Suppressor macrophage treated with lipopolysaccharide for 1 hour (primary cell): ENCODE measurements around the gene KLK11.
A peak's percentile ranks its signal among the peaks of the same experiment; 100 is the strongest.
"Not testable (repeated sequence)": the region's sequence is repeated elsewhere in the genome, so short reads cannot be mapped to it uniquely, and the experiment has no call there.

ENCODE experiments used
- DNase-seq, 3 donors: peaks; one replicate each; pipeline ENCODE4 v3.0.0-alpha.2; 2020 to 2022

KLK11 gene

DNA sequence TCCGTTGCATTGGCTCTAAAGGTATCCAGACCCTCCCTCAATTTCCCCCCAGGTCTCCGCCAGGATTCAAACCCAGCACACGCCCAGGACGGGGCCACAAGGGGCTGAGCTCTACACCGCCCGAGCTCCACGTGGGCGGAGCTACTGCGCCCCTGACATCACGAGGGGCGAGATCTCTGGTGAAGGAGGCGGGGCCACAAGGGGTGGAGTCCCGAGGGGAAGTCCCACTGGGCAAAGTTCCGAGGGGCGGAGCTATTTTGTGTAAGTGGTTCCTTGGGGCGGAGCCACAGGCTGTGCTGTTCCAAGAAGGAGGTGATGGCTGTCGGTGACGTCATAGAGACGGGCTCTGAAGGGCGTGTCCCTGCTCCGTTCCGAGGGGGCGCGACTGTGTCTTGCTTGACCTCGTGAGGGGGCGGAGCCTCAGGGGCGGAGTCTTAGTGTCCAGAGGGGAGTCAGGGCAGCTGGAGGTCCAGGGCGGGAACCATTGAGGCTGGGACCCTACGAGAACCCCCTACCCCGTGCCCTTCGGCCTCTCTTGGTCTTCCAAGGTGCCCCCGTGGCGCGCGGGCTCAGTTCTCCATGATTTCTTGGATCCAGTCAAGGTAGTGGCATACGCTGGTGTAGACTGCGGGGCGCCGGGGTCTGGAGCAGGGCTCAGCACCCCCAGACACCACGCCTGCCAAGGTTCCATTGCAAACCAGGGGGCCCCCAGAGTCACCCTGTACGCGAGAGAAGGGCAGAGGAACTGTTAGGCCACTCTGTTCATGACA is 23.7 kb downstream of the KLK11 start:
- DNase-seq = peak; percentile 34 to 68 (median 59)

- DNase-seq = no peak
These were observed 24.3 kb downstream of the KLK11 start for GRCh38 chr19:51002089-51002532.

GRCh38 chr19:51001515-51001914 is 24.9 kb downstream of the KLK11 start, which contains the start of gene KLK8:
Gene KLK8 (minus strand): TSS chr19:51001604. CDS start chr19:51001167, 437 bp downstream.
- no peak for DNase-seq

GRCh38 chr19:51000981-51001380 is 25.4 kb downstream of the KLK11 start:
- DNase-seq = no peak

DNA sequence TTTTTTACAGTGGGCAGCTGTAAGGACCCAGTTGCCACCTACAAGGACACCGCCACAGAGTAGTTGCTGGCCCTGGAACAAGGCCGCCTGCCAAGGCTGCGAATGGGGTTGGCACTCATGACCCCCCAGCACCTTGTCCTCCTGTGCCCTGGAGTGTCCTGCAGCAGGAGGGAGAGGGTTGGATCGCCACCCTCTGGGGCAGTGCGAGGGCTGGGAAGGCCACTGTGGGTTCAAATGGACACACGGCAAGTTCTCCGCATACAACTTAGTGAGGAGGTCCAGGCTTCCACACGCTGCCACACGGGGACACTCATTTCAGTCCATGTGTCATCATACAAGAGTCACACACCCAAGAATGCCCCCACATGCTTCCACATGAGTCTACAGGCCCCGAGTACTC is 26.0 kb downstream of the KLK11 start:
- DNase-seq = no peak

- DNase-seq = no peak
These were observed 27.7 kb downstream of the KLK11 start for GRCh38 chr19:50998686-50999085.

GRCh38 chr19:50998061-50998460 is 28.4 kb downstream of the KLK11 start:
- no peak for DNase-seq

- no peak for DNase-seq
These were observed 32.3 kb downstream of the KLK11 start for GRCh38 chr19:50994129-50994528.

GRCh38 chr19:50992666-50993035 is 33.8 kb downstream of the KLK11 start:
- DNase-seq = no peak

DNA sequence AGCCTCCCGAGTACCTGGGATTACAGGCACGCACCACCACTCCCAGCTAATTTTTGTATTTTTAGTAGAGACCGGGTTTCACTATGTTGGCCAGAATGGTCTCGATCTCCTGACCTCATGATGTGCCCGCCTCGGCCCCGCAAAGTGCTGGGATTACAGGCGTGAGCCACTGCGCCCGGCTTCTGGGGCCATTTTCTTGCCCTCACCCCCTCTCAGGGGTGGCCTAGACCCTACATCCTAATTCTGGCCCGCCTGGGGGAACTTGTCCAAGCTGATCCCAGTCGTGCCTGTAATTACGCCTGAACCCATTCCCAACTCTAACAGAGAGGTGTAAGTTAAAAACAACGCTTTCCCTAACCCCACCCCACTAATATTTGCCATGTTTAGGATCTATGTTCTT is 42.0 kb downstream of the KLK11 start:
- not testable (repeated sequence) for DNase-seq

GRCh38 chr19:50983625-50984292 is 42.7 kb downstream of the KLK11 start, which contains the start of gene KLK7:
Gene KLK7 (minus strand): TSS chr19:50983917. CDS start chr19:50982399, 1,518 bp downstream.
- no peak for DNase-seq

- no peak for DNase-seq
These were observed 44.2 kb downstream of the KLK11 start for GRCh38 chr19:50982186-50982585.

GRCh38 chr19:50981587-50982146 is 44.7 kb downstream of the KLK11 start:
- DNase-seq = no peak

DNA sequence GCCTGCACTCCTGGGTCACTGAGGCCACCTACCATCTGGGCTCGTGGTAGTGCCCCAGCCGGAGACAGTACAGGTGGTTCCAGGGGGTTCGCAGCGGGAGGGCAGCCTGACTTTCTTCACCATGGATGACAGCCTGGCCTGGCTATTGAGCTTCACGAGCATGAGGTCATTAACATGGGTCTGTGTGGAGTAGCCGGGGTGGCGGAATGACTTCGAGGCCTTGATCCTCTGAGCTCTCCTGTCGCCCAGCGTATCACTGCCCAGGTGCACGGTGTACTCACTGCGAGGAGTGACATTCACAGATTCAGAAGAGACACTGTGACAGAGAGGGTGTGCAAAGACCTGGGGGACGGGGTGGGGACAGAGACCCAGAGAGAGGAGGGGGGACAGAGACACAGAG is 46.2 kb downstream of the KLK11 start:
- no peak for DNase-seq

- DNase-seq = no peak
These were observed 46.7 kb downstream of the KLK11 start for GRCh38 chr19:50979758-50980157.

DNA sequence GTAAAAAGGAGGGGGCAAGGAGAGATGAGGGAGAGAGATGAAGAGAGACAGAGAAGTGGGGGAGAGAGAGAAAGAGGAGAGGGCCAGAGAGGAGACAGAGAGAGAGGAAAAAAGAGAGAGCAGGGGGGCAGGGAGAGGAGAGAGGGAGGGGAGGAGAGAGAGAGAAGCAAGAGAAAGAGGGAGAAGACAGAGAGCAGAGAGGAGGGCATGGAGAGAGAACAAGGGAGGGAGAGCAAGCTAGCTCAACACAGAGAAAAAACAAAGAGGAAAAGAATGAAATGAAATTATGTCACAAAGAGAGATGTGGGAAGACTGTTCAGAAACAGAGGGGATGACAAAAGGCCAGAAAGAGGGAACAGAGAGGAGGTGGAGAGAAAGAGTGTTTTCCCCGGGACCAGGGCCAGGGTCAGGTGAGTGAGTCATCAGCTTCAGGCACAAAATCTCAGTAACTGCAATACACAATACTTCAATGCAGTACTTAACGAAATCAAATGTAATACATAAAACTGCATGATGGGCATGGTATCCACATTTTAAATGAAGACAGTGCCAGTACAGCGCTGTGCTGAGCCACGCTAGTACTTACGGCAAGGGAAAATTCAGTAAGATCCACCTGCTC is 47.5 kb downstream of the KLK11 start:
- no peak for DNase-seq

DNA sequence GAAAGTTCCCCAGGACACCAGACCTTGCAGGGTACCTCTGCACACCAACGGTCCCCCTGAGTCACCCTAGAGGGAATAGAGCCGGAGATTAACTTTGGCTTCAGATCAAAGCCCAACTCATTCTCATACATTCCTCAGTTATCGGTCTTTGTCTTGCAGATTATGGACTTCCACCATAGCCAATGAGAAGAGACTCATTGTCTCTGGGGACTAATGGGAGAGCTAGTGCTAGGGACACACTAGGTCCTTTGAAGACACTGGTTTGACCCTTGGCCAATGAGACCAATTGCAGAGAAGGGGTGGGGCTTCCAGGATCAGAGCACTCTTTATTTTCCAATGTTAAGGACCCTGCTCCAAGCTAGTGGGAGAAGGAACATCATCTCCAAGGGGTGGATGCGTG is 48.8 kb downstream of the KLK11 start:
- DNase-seq = no peak

- DNase-seq = no peak
These were observed 50.6 kb downstream of the KLK11 start for GRCh38 chr19:50975766-50976165.

DNA sequence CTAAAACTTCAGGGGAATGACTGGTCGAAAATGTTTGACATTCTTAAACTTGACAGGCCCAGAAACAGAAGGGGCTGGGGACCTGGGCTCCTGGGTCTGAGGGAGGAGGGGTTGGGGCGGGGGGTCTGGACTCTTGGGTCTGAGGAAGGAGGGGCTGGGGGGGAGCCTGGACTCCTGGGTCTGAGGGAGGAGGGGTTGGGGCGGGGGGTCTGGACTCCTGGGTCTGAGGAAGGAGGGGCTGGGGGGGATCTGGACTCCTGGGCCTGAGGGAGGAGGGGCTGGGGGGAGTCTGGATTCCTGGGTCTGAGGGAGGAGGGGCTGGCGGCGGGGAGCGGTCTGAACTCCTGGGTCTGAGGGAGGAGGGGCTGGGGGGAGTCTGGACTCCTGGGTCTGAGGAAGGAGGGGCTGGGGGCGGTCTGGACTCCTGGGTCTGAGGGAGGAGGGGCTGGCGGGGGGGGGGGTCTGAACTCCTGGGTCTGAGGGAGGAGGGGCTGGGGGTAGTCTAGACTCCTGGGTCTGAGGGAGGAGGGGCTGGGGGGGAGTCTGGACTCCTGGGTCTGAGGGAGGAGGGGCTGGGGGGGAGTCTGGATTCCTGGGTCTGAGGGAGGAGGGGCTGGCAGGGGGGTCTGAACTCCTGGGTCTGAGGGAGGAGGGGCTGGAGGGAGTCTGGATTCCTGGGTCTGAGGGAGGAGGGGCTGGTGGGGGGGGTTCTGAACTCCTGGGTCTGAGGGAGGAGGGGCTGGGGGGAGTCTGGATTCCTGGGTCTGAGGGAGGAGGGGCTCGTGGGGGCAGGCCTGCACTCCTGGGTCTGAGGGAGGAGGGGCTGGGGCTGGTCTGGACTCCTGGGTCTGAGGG is 51.5 kb downstream of the KLK11 start:
- no peak for DNase-seq

DNA sequence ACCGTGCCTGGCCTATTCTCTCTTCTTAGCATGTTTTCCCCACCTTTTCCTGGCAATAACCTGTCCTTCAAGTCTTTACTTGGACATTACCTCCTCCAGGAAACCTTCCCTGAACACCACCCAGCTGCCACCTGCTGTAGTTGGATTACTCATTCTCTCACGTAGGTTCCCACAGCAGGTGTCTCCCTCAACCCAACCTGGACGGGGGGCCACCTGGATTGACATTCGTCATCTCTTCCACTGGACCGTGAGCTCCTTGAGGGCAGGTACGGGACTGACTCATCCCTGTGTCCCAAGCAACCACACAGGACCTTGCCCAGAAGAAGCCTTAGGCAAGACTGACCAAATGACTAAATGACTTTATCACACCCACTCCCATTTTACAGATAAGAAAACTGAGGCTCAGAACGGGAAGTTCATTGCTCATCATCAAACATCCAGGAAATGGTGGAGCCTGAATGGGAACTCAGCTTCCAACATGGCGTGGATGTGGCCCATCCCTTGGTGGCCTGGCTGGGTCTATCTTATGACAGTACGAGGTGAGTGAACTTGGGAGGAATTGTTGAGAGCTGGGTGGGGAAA is 53.5 kb downstream of the KLK11 start:
- no peak for DNase-seq
